NCI-H510A treated with DMSO at 0.1 percent for 48 hours (cell line): ENCODE data around the gene TWIST2.

Experiments used
- DNase-seq: peaks from one replicate; lab custom pipeline; 2025; lab: John Stamatoyannopoulos, UW

The TWIST2 gene

GRCh38 chr2:238891457-238892203, 43.7 kb downstream of the TWIST2 start:
- DNase-seq = no peak

DNA sequence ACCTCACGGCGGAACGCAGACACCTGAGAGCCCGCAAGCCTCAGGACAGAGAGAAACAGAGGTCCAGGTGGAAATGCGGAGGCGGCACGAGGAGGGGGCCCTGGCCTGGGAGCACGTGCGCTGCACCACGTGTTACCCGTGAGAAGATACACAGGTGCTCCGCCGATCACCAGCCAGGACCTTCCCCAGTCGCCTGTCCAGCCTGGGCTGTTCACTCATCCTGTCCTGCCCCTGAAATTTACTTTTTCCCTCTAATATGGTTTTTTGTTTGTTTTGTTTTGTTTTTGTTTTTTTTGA, 44.3 kb downstream of the TWIST2 start:
- no peak for DNase-seq

GRCh38 chr2:238892796-238893195, 44.9 kb downstream of the TWIST2 start:
- no peak for DNase-seq

DNA sequence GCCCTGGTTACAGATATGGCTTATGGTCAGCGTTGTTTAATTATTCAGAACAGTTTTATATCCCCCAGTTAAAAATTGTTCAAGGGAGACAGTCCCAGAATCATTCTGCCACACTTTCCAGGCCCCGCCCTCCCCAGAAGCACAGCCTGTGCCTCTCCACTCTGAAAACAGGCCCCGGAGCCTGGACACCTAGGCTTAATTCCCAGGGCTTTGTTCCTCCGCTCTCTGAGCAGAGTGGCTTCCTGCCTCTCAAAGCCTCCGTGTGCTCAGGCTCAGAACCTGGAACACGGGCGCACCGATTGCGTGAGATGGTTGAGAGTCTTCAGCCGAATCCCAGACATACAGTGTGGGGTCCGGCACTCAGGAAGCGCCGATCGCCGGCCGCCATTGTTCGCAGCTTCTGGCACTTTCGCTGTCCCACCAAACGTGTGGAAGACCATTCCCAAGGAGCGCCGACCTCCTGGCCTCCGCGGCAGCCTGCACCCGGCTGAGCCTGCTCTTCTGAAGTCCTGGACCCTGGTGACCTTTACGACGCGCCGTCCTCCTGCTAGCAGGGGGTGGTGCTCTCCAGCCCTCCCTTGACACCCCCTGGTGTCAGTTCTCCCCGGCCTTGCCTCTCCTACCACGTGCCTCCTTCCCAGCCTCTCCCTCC, 45.6 kb downstream of the TWIST2 start:
- no peak for DNase-seq

DNA sequence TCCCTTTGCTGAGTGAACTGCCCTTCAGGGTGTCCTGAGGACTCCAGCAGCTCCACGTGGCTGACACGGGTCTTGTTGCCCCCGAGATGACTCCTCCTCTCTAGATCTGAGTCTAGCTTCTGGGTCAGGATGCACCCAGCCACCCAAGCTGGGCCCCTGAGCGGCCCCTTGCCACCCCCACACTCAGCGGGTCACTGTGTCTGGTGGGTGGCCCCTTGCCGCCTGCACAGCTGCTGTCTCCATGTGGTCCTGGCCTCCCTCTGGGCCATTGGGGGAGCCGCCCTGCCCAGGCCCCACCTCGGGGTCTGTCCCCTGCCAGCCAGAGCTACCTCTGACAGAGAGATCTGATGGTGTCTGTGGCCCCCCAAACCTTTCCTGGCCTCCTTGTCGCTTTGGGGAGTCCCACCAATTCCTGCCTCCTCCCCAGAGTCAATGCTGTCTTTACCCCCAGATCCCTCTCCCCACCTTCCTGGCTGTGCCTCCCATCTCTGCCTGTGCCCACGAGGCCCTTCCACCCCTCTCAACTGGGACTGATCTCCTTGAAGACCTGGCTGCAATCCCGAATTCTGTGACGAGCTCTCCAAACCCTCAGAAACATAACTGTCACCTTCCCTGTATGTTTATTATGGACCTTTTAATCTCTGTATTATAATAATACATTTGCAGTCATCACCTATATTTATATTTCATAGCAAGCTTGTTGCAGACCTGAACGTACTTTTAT, 46.5 kb downstream of the TWIST2 start:
- DNase-seq = no peak

GRCh38 chr2:238894950-238895298, 47.0 kb downstream of the TWIST2 start:
- no peak for DNase-seq

- DNase-seq = no peak
Observed at GRCh38 chr2:238895361-238895882, 47.5 kb downstream of the TWIST2 start.

- no peak for DNase-seq
Observed at GRCh38 chr2:238895891-238896600, 48.2 kb downstream of the TWIST2 start.

DNA sequence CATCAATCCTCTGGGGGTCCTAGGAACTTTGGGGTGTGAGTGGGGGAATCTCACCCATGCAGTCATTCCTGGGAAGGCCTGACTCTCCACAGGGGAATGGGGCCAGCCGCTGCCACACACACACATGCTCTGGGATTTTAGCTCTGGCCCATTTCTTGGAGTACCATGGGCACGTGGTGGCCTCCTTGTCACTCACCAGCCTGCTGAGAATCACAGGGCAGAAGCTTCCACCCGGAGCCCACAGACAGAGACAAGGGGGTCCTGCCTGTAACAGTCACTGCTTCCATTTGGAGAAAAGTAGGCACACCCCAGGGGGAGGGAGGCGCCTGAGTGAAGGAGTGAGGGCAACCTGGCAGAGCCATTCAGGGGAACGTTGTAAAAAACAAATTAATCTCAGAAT, 48.8 kb downstream of the TWIST2 start:
- DNase-seq = no peak

DNA sequence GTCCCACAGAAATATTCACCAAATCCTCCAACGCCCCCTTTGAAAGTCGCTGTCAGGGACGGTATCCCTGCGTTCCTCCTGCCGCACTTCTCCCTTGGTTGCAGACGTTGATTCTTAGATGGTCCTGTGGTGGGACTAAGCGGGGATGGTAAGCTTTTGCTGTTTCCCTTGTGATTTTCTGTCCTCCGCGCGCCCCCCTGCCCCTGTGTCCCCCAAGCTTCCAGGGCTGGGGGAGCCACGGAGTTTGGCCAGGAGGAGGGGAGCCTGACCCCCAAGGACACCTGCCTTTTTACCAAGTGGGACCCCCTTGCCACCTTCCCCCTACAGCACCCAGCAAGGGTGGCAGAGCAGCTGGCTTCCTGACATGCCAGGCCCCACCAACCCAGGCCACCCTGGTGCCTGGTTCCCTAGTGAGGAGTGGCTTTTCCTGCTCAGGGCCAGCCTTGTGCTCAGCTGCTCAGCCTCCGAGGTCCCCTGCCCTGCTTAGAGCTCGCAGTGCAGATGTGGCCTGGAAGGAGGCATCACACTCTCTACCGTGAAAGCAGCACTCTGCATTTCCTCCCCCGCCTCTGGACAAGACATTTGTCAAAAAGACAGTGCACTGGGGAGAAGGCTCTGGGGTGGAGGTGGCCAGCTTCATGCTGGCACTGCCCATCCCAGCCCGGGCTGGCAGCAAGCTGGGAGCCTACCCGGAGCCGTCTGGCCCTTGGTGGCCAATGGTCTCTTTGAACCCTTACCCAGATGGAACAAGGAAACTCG, 49.4 kb downstream of the TWIST2 start:
- DNase-seq = no peak

DNA sequence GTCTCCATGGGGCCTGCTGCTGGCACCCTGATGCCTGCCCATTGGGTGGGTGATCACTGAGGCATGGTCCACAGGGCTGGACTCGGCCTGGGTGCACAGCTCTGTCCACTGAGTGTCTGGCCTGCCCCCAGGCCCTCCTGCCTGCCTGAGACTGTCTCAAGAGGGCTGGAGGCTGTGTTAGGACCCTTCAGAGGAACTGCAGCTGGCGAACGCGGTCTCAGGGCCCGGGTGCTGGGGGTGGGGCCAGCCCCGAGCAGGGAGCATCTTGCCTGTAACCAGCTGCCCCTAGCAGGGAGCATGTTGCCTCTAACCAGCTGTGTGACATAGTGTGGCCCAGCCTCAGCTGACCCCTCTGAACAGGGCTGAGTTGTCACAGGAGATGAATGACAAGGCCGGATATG, 50.0 kb downstream of the TWIST2 start:
- DNase-seq = no peak

DNA sequence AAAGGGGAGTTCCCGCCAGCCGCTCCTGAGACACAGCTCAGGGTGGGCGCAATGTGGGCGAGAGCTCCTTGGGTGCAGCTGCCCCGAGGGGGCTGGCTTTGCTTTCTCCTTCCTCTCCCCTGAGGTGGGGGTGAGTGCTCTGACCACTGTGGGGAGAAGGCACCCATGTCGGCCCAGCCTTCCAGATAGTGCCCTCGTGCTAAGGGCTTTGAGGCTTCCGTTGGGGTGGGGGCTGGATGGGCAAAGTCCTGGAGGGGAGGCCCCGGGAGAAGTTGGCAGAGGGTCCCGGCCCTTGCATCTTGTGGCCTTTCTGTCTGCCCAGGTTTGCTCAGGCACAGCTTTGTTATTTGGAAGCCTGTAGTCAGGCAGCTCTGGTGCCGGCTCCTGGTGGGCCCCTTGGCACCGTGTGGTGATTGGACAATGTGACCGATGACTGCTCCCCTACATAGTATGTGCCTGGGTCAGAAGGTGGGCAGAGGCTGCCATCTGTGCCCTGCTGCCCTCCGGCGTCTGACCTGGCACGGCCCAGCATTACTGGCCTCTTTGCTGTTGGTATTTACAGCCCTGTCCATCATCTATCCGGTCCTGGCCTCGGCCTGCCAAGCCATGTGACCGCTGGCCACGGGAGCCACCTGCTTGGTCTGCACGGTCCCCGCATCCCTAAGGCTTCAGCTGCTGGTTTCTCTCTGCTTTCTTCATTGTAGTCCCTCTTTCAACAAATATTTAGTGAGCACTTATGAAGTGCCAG, 50.8 kb downstream of the TWIST2 start:
- DNase-seq = no peak

DNA sequence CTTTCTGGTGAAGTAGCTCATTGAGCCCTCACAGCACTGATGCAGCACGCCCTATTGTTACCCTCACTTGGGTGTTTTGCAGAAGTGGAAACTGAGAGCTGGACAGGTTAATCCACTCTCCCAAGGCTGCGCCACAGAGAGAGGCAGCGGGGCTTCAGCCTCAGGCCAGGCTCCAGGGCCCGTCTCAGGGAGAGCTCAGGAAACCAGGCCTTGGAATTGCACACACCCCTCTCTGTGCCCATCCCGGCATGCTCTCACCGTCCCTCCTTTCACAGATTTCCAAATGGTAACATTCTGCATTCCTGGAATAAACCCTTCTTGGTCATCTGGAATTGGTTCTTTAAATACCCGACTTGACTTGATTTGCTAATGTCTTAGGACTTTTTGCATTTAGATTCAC, 51.5 kb downstream of the TWIST2 start:
- DNase-seq = no peak

DNA sequence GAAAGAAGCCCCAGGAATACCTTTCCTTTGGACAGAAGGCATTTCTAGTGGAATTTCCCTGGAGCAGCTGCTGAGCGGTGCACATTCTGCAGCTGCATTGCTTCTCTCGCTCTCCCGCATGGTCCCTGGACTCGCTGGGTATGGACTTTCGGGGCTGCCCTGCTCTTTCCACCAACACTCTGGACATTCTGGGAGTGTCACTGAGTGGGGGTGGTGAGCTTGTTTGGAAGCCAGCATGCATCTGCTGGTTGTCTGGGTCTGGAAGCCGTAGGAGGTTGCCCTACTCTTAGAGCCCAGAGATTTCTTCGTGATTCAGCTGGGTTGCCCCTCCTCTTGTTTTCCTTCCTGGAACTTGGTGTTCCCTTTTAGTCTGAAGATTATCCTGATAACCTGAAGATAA, 52.6 kb downstream of the TWIST2 start:
- no peak for DNase-seq

DNA sequence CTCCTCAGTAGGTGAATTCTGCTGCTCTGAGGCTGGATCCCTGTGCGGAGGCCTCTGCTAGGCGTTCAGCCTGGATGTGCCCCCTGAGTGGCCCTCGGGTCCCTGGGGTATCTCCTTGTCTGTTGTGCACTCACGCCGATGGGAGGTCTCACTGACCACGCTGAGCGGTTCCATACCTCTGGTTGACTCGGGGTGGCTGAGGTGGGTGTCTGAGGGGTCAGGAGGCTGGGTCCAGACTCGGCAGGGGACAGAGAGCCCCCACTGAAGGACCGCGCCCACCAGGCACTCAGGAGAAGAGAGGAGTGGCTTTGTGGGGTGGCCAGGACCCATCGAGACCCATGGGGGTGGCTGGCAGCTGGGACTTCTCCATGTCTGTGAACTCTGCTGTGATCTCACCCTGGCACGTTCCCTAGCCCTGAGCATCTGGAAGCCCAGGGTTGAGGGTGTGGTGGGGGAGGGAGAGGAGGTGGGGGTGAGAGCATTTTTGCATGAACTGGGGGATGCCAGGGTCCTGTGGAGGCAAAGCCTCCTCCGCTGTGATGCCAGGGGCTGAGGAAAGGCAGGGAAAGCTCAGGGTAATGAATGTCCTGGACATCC, 53.7 kb downstream of the TWIST2 start:
- DNase-seq = no peak

- no peak for DNase-seq
Observed at GRCh38 chr2:238902285-238902684, 54.4 kb downstream of the TWIST2 start.

GRCh38 chr2:238903141-238903540, 55.3 kb downstream of the TWIST2 start:
- no peak for DNase-seq

DNA sequence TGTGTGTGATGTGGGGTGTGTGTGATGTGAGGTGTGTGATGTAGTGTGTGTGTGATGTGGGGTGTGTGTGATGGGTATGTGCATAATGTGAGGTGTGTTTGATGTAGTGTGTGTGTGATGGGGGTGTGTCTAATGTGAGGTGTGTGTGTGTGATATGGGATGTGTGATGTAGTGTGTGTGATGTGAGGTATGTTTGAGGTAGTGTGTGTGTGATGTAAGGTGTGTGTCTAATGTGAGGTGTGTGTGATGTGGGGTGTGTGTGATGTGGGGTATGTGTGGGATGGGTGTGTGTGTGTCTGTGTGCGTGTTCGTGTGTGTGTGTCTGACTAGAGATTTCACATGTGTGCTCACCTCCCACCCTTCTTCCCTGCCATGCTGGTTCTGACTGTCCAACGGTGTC, 56.3 kb downstream of the TWIST2 start:
- no peak for DNase-seq

GRCh38 chr2:238904716-238905115, 56.8 kb downstream of the TWIST2 start:
- DNase-seq = no peak

DNA sequence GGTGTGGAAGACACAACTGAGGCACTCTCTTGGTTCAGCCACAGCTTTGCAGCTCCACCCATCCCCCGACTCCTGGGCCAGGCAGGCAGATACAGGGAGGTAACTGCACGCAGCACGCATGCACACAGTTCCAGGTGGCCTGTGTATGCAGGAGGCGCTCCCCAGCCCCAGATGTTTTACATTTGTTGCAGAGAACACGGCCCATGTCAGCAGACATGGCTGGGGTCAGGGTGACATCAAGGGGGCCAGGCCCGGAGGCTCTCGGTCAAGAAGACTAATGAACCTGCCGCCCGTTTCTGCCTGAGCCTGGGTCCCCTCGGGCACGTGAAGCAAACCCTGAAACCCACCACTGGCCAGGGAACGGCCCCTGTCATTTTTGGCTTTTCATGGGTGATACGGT, 57.3 kb downstream of the TWIST2 start:
- no peak for DNase-seq

DNA sequence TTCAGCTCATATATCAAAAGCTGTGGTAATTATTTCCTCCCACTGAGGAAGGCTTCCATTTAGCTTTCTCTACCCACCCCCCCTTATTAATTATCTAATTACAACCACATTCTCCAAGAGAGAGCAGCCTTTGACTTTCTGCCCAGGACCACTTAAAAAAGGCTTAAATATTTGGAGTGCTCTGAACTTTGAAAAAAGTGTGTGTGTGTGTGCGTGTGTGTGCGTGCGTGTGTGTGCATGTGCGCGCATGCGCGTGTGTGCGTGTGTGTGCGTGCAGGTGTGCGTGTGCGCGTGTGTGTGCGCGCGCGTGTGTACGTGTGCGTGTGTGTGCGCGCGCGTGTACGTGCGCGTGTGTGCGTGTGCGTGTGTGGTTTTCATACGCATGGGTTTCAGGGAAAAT, 57.8 kb downstream of the TWIST2 start:
- no peak for DNase-seq
